Measurements from ENCODE around the gene MLLT10. TPM values are rescaled to one million over a fixed set of nuclear protein-coding genes. Genes with fewer than 3 reads are reported as not detected.

Gene MLLT10
- total and polyA plus RNA-seq, 9 of the 15 experiments (the other 6 are each of a cell fraction or from before 2014, with no cell fraction given): 18.8 to 81.4 (median 64.2) TPM

DNA sequence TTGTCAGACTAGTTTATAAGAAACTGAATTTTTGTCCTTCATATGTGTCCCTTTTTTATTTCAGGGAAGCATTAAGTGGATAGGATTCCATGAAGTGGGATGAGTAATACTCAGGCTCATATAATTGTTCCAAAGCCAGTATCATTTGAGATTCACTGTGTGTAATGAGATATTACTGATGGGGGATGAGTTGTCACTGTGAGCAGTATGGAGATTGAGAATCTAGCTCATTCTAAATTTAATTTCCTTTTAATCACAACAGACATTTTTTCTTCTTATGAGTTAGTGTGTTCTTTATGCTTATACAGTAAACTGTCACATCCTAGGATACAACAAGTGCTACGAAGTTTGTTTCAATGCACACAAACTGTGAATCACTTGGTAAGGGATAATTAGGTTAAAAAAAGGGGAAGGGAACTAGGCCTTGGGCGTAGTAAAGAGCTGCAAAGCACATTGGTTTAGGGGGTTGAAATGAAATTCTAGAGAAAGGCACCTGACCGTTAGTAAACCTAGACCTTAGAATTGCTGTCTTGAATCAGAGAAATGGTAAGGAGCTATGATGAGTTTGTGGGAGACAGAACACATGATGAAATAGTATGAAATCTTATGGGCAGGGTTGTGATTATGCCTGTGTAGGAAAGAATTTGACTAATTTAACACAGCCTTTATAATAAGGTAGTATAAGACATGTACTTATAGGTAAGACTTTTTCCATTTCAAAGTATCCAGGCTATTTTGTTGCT is 153.4 kb downstream of the MLLT10 start (continued):
- TF ChIP-seq SMAD2 (IDR thresholded peaks at IDR 0.05; ENCODE audit: low read depth, low read length): no peak
- TF ChIP-seq, protein P1, sequence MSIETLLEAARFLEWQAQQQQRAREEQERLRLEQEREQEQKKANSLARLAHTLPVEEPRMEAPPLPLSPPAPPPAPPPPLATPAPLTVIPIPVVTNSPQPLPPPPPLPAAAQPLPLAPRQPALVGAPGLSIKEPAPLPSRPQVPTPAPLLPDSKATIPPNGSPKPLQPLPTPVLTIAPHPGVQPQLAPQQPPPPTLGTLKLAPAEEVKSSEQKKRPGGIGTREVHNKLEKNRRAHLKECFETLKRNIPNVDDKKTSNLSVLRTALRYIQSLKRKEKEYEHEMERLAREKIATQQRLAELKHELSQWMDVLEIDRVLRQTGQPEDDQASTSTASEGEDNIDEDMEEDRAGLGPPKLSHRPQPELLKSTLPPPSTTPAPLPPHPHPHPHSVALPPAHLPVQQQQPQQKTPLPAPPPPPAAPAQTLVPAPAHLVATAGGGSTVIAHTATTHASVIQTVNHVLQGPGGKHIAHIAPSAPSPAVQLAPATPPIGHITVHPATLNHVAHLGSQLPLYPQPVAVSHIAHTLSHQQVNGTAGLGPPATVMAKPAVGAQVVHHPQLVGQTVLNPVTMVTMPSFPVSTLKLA (conservative IDR thresholded peaks at IDR 0.05): no peak
- TF ChIP-seq FOS (IDR thresholded peaks at IDR 0.05; ENCODE audit: extremely low read depth, insufficient read length): no peak
- TF ChIP-seq TBP (optimal IDR thresholded peaks at IDR 0.05; ENCODE audit: low read depth, low read length): no peak
- TF ChIP-seq, protein P2, sequence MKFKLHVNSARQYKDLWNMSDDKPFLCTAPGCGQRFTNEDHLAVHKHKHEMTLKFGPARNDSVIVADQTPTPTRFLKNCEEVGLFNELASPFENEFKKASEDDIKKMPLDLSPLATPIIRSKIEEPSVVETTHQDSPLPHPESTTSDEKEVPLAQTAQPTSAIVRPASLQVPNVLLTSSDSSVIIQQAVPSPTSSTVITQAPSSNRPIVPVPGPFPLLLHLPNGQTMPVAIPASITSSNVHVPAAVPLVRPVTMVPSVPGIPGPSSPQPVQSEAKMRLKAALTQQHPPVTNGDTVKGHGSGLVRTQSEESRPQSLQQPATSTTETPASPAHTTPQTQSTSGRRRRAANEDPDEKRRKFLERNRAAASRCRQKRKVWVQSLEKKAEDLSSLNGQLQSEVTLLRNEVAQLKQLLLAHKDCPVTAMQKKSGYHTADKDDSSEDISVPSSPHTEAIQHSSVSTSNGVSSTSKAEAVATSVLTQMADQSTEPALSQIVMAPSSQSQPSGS (CRISPR knock-in tag; IDR thresholded peaks at IDR 0.05): no peak
- TF ChIP-seq ZC3H8 (IDR thresholded peaks at IDR 0.05): no peak
- TF ChIP-seq, protein P3, sequence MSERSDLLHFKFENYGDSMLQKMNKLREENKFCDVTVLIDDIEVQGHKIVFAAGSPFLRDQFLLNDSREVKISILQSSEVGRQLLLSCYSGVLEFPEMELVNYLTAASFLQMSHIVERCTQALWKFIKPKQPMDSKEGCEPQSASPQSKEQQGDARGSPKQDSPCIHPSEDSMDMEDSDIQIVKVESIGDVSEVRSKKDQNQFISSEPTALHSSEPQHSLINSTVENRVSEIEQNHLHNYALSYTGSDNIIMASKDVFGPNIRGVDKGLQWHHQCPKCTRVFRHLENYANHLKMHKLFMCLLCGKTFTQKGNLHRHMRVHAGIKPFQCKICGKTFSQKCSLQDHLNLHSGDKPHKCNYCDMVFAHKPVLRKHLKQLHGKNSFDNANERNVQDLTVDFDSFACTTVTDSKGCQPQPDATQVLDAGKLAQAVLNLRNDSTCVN (CRISPR knock-in tag; IDR thresholded peaks at IDR 0.05): no peak
- no peak for TF ChIP-seq SRSF7 (optimal IDR thresholded peaks at IDR 0.05; ENCODE audit: low read depth, low read length)
- no peak for TF ChIP-seq GABPB2 (CRISPR knock-in tag; conservative IDR thresholded peaks at IDR 0.05)
- TF ChIP-seq STAT5B (CRISPR knock-in tag; IDR thresholded peaks at IDR 0.05): no peak
- TF ChIP-seq ZNF384 (IDR thresholded peaks at IDR 0.05; ENCODE audit: low read depth, low read length): no peak
- no peak for TF ChIP-seq NFYB (IDR thresholded peaks at IDR 0.05; ENCODE audit: extremely low read depth, insufficient read length)
- TF ChIP-seq, protein P4, sequence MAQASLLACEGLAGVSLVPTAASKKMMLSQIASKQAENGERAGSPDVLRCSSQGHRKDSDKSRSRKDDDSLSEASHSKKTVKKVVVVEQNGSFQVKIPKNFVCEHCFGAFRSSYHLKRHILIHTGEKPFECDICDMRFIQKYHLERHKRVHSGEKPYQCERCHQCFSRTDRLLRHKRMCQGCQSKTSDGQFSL (CRISPR knock-in tag; IDR thresholded peaks at IDR 0.05): no peak
- TF ChIP-seq, protein P4 (tag; IDR thresholded peaks at IDR 0.05): no peak; a peak in 1 of 4 replicates
- TF ChIP-seq ZNF764 (CRISPR knock-in tag; IDR thresholded peaks at IDR 0.05; ENCODE audit: low read depth): no peak
- no peak for TF ChIP-seq DNMT1 (IDR thresholded peaks at IDR 0.05)
- TF ChIP-seq NR2C2 (CRISPR knock-in tag; IDR thresholded peaks at IDR 0.05): no peak
- TF ChIP-seq NR2C2 (tag; IDR thresholded peaks at IDR 0.05): peak; percentile 70
- peak; percentile 50 to 72; a peak in 2 of 4 replicates for TF ChIP-seq TRIM24 (IDR thresholded peaks at IDR 0.05)
- TF ChIP-seq, protein P5, sequence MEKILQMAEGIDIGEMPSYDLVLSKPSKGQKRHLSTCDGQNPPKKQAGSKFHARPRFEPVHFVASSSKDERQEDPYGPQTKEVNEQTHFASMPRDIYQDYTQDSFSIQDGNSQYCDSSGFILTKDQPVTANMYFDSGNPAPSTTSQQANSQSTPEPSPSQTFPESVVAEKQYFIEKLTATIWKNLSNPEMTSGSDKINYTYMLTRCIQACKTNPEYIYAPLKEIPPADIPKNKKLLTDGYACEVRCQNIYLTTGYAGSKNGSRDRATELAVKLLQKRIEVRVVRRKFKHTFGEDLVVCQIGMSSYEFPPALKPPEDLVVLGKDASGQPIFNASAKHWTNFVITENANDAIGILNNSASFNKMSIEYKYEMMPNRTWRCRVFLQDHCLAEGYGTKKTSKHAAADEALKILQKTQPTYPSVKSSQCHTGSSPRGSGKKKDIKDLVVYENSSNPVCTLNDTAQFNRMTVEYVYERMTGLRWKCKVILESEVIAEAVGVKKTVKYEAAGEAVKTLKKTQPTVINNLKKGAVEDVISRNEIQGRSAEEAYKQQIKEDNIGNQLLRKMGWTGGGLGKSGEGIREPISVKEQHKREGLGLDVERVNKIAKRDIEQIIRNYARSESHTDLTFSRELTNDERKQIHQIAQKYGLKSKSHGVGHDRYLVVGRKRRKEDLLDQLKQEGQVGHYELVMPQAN (IDR thresholded peaks at IDR 0.05; ENCODE audit: borderline replicate concordance): no peak
- TF ChIP-seq SRSF1 (IDR thresholded peaks at IDR 0.05; ENCODE audit: low read depth, low read length): no peak
- TF ChIP-seq EP300 (IDR thresholded peaks at IDR 0.05; ENCODE audit: low read length): peak; percentile 47; the same call in 1 of the 2 replicates
- no peak for TF ChIP-seq KHSRP (IDR thresholded peaks at IDR 0.05)
- no peak for TF ChIP-seq NR3C1 (CRISPR knock-in tag; IDR thresholded peaks at IDR 0.05)
